Activated T-helper 1 cell treated with anti-CD3 and anti-CD28 coated beads, Interleukin-2, amount 50 U/mL, for 16 hours (primary cell): ENCODE results near the gene SLCO6A1.
"Not testable (repeated sequence)": the region's sequence is repeated elsewhere in the genome, so short reads cannot be mapped to it uniquely, and the experiment has no call there.

Source experiments
- DNase-seq, 2 donors: peaks; one replicate each; pipeline ENCODE4 v3.0.0-alpha.2; 2020; ENCODE audit warnings: low read depth in 1 of 2, low spot score in 1 of 2

The SLCO6A1 gene, protein sequence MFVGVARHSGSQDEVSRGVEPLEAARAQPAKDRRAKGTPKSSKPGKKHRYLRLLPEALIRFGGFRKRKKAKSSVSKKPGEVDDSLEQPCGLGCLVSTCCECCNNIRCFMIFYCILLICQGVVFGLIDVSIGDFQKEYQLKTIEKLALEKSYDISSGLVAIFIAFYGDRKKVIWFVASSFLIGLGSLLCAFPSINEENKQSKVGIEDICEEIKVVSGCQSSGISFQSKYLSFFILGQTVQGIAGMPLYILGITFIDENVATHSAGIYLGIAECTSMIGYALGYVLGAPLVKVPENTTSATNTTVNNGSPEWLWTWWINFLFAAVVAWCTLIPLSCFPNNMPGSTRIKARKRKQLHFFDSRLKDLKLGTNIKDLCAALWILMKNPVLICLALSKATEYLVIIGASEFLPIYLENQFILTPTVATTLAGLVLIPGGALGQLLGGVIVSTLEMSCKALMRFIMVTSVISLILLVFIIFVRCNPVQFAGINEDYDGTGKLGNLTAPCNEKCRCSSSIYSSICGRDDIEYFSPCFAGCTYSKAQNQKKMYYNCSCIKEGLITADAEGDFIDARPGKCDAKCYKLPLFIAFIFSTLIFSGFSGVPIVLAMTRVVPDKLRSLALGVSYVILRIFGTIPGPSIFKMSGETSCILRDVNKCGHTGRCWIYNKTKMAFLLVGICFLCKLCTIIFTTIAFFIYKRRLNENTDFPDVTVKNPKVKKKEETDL

DNA sequence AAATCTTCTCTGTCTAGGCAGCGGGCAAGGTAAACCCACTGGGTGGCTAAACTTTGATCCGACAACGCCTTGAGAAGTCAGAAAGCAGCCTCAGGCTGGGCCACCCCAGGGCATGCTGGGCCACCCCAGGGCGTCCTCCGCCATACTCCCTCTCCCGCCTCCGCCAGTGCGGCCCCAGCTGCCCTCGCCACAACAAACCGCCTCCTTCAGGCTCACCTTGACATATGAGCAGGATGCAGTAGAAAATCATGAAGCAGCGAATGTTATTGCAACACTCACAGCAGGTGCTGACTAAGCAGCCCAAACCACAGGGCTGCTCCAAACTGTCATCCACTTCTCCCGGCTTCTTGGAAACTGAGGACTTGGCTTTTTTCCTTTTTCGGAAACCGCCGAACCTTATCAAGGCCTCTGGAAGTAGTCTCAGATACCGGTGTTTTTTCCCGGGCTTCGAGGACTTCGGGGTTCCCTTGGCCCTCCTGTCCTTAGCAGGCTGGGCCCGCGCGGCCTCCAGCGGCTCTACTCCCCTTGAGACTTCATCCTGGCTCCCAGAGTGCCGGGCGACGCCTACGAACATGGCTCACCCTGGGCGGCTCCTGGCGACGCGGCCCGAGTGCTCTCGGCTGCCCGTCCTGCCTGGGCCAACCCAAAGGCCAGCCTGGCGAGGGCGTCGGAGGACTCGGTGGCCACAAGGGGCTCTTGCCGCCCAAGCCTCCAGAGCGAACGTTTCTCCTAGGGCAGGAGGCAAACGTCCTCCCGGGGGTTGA is at the start of gene SLCO6A1:
Gene SLCO6A1 (minus strand): TSS at position 731 of the 764 bp plus-strand sequence. CDS start 157 bp downstream, at position 574.
- DNase-seq: no peak

DNA sequence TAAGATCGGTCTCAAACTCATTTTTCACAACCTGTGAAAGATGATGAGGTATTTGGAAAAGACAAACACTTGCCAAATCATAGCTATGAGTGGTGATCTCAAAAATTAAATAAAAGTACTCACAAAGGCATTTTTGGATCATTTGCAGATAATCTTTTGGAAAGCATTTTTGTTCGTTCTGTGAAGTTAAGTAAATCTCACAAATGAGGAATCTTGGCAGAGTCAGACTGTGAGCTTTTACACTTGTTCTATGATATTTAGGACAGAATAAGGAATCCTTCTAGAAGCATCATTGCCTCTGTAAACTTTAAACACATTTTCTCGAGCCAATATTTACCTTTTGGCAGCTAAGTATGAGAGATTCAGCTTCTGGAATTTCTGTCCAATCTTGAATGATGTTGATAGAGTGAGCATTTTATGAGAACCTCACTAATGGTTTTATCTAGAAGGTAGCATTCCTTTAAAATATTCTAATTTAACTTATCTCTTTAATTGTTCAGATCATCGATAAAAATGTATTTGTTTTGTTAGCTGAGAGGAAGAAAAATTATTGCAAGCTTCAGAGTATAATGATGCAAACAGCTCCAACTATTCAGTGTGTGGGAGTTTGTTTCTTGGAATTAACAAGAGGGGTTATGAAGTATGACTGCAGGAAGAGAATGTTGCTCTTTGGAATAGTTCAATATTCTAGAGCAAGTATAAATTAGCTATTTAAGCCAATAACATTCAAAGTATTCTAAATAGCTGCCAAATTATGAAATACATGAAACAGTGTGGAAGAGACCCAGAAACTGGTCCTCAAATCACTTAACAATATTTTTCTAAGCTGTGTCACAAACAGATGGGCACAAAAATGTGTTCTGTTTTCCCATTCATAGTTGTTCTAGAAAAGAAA is 48.6 kb upstream of the SLCO6A1 start:
- DNase-seq: no peak

DNA sequence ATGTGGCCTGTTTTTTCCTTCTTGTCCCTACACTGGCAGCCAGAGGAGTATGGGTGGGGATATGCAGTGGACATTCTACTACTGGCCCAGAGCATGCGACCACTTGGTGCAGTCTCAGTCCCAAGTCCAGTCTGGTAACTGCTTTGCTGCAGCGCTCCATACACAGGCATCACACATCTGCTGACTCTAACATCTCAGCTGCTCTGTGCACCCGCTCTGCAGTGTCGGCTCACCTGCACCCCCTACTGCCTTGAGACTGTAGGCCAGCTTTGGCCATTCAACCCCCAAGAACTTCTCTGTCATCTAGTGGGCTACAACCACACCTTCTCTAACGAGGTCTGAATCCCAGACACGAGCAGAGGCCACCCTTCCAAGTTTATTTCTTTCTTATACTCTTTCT is 46.4 kb upstream of the SLCO6A1 start:
- DNase-seq: no peak

DNA sequence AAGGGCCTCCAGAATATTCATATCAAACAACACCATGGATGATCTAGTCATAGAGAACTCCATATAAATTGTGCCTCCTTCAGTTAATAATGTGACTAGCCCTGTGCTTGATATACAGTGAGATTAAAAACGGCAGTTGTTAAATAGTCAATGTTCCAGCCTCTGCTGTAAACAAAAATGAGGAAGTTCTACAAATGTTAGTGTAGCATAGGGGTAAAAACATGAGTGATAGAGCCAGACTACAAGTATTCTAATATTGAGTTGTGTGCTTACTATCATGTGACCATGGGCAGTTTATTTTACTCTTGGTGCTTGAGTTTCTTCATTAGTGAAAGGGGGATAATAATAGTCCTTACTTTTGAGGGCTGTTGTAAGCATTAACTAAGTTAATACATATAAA is 43.3 kb upstream of the SLCO6A1 start:
- no peak for DNase-seq

DNA sequence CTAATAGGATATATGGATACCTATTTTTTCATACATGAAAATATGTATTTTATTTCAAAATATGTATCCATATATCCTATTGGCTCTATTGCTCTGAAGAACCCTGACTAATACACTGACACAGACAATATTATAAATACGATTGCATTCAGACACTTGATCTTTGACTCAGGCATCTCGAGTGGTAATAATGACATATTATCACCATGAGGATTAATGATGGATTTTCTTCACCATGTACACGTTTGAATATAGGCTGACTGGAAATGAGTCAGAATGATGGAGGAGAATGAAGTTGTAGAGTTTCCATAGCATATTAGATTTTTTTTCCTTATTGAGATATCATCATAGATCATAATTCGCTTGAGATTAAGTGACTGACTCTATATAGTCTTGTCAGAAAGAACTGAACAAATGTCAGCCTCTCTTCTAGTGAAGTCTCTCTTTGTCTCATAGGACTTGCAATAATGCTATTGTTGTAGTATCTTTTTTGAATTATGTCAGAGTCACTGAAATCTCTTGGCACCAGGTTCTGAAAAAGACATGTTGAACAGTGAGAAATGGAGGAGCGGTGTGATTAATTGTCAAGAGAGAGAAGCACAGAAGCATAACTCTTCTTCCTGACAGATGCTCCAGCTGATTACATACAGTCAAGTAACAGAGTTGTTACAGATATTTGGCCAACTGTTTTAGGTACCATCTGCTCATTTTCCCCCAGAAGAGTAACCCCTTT is 41.4 kb upstream of the SLCO6A1 start:
- DNase-seq: no peak

DNA sequence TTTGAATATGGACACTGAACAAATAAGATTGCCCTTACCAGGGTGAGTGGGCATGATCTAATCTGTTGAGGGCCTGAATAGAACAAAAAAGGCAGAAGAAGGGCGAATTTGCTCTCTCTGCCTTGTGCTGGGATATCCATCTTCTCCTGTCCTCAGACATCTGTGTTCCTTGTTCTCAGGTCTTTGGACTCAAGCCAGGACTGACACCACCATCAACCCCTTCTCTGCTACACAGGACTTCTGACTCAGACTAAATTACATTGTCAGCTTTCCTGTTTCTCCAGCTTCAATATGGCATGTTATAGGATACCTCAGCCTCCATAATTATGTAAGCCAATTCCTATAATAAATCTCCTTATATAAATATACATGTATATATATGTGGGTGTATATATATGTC is 40.8 kb upstream of the SLCO6A1 start:
- no peak for DNase-seq

DNA sequence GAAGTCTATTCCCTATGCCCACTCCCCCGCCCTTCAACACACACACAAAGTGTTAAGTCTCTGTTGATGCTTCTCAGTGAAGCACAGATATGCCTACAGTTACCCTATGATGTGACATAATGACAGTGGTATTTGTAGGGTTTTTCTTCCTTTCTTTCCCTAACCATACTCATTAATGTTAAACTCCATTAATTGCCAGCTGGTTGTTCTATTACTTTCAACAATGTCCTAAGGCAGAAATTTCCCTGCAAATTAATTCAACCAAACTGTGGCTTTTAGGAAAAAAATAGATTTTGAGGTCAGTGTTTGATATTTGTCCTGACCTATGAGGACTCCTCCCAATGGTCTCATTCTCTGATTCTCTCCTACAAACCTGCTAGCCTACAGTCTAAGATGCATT is 38.2 kb upstream of the SLCO6A1 start:
- DNase-seq: no peak

DNA sequence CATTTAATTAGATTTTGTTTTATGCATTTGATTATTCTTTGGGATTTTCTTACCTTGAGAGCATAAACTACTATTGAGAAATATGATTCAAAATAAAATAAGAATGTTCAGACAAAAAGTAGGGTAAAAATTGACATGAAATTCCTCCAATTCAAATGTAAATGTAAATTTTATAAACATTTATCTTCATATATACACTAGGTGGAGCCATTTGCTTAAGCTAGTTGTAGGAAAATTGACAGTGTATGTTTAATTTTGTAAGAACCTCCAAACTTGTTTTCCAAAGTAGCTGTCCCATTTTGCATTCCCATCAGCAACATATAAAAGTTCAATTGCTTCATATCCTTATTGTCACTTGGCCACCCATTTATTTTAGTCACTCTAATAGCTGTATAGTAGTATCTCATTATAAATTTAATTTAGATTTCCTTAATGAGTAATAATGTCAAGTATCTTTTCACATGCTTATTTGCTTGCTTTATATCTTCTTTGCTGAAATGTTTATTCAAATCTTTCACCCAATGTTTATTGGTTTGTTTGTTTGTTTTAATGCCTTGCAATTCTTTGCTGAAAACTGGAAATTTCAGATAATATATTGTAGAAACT is 37.6 kb upstream of the SLCO6A1 start:
- no peak for DNase-seq

DNA sequence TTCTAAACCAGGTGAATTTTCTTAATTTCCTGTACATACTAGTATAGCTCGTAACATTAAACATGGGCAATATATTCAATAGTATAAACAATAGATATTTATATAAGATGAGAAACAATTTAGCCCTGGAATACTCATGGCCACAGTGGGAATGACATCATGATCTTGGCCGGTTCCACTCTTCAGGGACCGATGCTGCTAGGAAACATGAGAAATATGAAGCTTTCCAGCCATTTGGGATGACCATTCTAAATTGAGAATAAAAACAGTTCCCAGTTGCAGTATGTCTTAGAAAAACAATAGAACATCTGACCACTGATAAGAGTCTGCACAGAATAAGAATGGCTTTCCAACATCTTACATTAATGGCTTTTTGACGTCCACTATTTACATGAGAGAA is 33.3 kb upstream of the SLCO6A1 start:
- DNase-seq: no peak

DNA sequence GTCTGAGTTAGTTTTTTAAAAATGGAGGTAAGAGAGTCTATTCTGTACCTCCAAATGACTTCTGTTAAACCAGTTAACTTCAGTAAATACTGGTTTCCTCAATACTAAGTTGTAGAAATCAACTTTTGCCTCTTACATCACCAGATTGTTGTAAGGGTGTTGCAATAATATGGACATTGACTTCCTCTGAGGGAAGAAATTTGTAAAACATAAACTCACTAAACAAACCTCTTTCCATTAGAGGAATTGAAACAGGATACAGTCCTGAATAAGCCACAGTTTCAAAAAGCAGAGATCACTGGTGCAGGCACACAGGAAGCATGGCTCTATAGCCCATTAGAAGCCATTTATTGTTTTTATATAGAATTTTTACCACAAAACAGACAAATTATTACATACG is 32.7 kb upstream of the SLCO6A1 start:
- no peak for DNase-seq

DNA sequence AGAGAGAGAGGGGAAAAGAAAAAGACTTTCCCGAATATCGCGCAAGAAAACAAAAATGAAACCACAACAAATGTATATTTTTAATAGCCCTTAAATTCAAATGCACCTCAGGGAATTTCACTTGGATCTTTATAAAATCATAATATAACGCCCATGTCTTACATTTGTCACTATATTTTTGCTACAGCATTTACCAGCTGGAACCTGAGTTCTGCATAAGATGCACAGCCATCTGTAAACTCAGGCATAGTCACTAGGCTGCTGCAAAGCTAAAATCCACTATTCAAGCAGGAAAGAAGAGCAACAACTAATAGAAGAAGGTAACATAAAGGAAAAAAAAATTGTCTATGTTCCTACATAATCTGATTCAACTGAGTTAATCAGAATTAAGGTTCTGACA is 30.6 kb upstream of the SLCO6A1 start:
- DNase-seq: no peak

DNA sequence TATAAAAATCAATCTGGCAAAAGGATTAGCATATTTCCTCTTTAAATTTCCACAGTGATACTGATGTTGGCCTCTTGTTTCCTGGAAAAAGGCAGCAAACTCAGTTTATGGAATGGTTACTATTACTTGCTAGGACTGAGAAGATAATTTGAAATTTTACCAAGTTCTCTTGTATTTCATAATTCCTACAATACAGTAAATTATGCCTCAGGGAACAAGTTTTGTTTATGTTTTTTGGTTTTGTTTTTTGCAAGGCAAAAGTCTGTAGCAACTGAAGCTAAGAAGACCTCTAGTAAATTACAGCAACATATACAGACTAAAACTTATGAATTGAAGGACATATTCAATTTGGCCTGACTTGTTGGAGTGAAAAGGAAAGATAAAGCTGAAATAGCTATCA is 30.2 kb upstream of the SLCO6A1 start:
- DNase-seq: no peak

DNA sequence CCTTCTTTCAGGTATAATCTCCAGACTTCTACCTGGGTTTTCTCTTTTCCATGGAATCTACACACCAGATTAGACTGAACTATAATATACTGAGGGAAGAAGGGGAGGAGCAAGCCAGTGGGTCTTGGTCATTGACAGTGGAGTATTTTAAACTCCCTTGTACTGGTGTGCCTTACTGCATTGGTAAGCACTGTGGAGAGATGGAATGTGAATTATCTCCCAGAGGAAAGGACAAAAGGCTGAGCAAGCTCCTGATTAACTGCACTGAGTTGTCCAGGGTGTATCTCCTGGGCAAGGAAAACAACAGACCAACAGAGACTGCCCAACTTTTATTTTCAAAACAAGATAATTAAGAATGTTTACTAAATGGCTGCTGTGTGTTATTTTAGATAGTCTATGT is 29.8 kb upstream of the SLCO6A1 start:
- DNase-seq: no peak

DNA sequence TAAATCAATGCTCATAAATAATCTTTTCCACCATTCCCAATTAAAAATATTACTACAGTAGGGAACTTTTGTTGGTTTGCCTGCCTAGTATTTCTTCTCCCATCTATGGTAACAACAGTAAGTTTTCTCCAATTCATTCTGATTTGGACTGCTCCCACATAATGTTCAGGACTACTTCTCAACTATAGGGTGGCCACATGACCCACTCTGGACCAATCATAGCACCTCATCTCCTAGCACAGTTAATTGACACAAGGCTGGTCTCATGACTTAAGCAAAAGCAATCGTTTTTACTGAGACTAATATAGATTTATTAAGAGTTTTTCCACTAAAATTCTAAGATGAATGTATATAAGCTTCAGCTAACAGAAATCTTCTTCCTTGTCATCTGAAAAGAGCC is 28.7 kb upstream of the SLCO6A1 start:
- DNase-seq: no peak

DNA sequence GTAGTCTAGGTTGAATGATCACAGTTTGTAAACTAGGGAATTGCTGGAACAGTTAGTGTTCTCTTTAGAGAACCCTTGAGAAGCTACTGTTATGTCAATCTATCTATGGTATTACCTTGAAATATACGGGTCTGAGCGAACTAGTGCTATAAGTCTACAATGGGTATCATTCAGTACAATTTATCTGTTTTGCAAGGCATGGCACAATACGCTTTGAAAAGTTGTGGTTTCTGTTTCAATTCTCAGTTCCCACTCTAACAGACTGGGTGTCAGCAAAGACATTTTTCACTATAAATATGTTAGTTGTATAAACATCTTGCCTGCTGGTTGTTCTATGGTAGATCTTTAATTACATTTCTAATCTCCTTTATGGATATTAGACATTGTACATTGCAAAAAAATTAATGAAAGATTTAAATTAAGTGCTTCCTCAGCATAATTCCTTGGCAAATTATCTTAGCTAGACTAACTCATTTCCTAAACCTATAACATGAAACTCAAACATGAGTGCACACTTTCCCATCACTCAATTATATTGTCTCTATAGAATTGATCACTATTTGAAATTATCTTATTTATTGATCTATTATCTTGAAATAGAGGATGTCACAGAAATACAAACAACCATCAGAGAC is 24.9 kb upstream of the SLCO6A1 start:
- no peak for DNase-seq

DNA sequence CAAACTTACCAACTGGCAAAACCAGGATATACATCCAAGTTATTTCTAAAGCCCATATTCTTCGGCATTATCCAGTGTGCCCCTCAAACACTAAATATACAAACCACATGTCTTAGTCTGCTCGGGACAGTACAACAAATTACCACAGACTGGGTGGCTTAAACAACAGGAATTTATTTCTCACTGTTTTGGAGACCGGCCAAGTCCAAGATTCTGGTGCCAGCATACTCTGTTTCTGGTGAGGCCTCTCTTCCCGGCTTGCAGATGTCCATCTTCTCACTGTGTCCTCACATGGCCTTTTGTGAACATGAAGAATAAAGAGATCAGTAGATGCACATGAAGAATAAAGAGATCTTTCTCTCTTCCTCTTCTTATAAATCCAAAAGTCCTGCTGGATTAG is 12.9 kb upstream of the SLCO6A1 start:
- DNase-seq: no peak

DNA sequence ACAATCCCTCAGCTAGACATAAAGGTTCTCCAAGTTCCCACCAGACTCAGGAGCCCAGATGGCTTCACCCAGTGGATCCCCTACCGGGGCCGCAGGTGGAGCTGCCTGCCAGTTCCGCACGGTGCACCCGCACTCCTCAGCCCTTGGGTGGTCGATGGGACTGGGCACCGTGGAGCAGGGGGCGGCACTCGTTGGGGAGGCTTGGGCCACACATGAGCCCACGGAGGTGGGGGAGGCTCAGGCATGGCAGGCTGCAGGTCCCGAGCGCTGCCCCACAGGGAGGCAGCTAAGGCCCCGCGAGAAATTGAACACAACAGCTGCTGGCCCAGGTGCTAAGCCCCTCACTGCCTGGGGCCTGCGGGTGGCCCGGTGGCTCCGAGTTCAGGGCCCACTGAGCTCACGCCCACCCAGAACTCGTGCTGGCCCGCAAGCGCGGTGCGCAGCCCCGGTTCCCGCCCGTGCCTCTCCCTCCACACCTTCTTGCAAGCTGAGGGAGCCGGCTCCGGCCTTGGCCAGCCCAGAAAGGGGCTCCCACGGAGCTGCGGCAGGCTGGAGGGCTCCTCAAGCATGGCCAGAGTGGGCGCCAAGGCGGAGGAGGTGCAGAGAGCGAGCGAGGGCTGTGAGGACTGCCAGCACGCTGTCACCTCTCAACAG is 7.4 kb downstream of the SLCO6A1 start:
- not testable (repeated sequence) for DNase-seq

DNA sequence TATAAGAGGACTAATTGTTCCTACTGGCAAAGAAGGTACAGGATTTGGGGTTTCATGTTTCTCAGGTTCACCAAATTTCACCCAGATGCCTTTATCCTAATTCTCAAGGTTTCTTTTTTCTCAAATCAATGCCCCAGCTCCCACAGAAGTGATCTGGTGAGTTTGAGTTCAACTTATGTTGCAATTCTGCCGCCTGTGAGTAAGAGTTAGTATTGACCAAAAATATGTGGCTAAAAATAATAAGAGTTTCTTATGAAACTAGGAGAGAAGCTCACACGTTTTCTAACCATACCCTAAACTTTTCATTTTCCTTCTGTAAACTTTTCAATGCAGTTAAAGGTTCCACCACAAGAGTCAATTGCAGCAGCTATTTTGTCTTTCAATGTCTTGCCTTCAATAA is 15.1 kb downstream of the SLCO6A1 start:
- DNase-seq: no peak
